ENCODE results near the gene ACYP1. TPM values are rescaled to one million over a fixed set of nuclear protein-coding genes. Genes with fewer than 3 reads are reported as not detected.

ACYP1 gene
- total RNA-seq, 1 donor from 2014 or later: 11.7 TPM

- DNase-seq: no peak
- no peak for ATAC-seq
- intact Hi-C loops (cut with micrococcal nuclease): no loop called here
These were observed 60.4 kb downstream of the ACYP1 start for GRCh38 chr14:75003250-75004027.

Other genes starting within 250 kb of the ACYP1 start
- not detected for gene PROX2, start 187.9 kb downstream of the ACYP1 start, total RNA-seq
- gene DLST, start 182.1 kb downstream of the ACYP1 start, total RNA-seq: 241 TPM
- 18.6 TPM for gene RPS6KL1, start 140.8 kb downstream of the ACYP1 start, total RNA-seq
- gene PGF, start 108.4 kb downstream of the ACYP1 start, total RNA-seq: 4.9 TPM
- gene EIF2B2, start 61.1 kb downstream of the ACYP1 start, total RNA-seq: 34.5 TPM
- 19.1 TPM for gene MLH3, start 12.6 kb downstream of the ACYP1 start, total RNA-seq
- 14.0 TPM for gene ZC2HC1C, start 5.6 kb upstream of the ACYP1 start, total RNA-seq
- 119 TPM for gene NEK9, start 63.0 kb upstream of the ACYP1 start, total RNA-seq
- 266 TPM for gene TMED10, start 112.6 kb upstream of the ACYP1 start, total RNA-seq
- 25.4 TPM for gene FOS, start 214.8 kb upstream of the ACYP1 start, total RNA-seq